GM23338 (cell line): ENCODE measurements around the gene MYD88.

Source experiments
- CREB1 ChIP-seq: fragments of 250-450 bp; sonication (Bioruptor Pico); IDR thresholded peaks from 2 replicates; pipeline ENCODE4 v1.5.0; 2020; ENCODE audit warnings: low read depth, mild to moderate bottlenecking, moderate library complexity
- CTCF ChIP-seq, 2 experiments: fragments of 200-600 bp in 1 of 2; sonication (generic) in 1 of 2; conservative IDR thresholded peaks; 2 replicates each; pipeline versions ENCODE4 v1.5.1 to v1.6.1; 2016 to 2017; ENCODE audit warnings: antibody characterized with exemption in 2 of 2, low read depth in 2 of 2, mild to moderate bottlenecking in 2 of 2, moderate library complexity in 1 of 2
- EZH2 ChIP-seq: fragments of 200-600 bp; sonication (generic); IDR thresholded peaks from one replicate; pipeline ENCODE4 v1.8.0; 2017; ENCODE audit warnings: antibody characterized with exemption, mild to moderate bottlenecking, low read depth; ENCODE audit not compliant: unreplicated experiment
- EZH2phosphoT487 ChIP-seq: fragments of 200-600 bp; sonication (generic); IDR thresholded peaks from one replicate; pipeline ENCODE4 v1.8.1; 2018; ENCODE audit warnings: antibody characterized with exemption; ENCODE audit not compliant: unreplicated experiment
- JUNB ChIP-seq: IDR thresholded peaks from one replicate; pipeline ENCODE4 v1.6.1; 2016; ENCODE audit warnings: antibody characterized with exemption; ENCODE audit not compliant: unreplicated experiment
- NANOG ChIP-seq: IDR thresholded peaks from 2 replicates; pipeline ENCODE4 v1.6.1; 2016; ENCODE audit warnings: antibody characterized with exemption, borderline replicate concordance
- POLR2AphosphoS5 ChIP-seq: IDR thresholded peaks from 2 replicates; pipeline ENCODE4 v1.6.1; 2016; ENCODE audit warnings: antibody characterized with exemption, low read depth
- REST ChIP-seq: IDR thresholded peaks from one replicate; pipeline ENCODE4 v1.6.1; 2018; ENCODE audit warnings: antibody characterized with exemption; ENCODE audit not compliant: unreplicated experiment
- STAT1 ChIP-seq: IDR thresholded peaks from one replicate; pipeline ENCODE4 v1.6.1; 2016; ENCODE audit warnings: antibody characterized with exemption; ENCODE audit not compliant: unreplicated experiment
- ZNF114 ChIP-seq: fragments of 250-450 bp; sonication (Bioruptor Pico); IDR thresholded peaks from 2 replicates; pipeline ENCODE4 v1.5.0; 2020; ENCODE audit warnings: mild to moderate bottlenecking, moderate library complexity
- ZNF331 ChIP-seq: fragments of 250-450 bp; sonication (Bioruptor Pico); IDR thresholded peaks from 2 replicates; pipeline ENCODE4 v1.5.0; 2020; ENCODE audit warnings: low read depth, mild to moderate bottlenecking, moderate library complexity
- TF ChIP-seq, protein P1 (sequence below): IDR thresholded peaks from 2 replicates; pipeline ENCODE4 v1.6.1; 2016; ENCODE audit warnings: antibody characterized with exemption

DNA sequence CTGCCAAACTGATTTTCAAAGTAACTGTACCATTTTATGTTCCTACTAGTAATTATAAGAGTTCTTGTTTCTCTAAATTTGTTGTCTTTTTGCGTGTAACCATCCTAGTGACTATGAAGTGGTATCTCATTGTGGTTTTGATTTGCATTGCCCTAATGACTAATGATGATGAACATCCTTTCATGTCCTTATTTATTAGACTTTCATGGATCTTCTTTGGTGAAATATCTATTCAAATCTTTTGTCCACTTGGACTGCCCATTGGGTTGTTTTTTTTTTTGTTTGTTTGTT lies 30.5 kb downstream of the MYD88 start:
- TF ChIP-seq CTCF (conservative IDR thresholded peaks at IDR 0.05; ENCODE audit: low read depth in 2 of 2) (no peak), POLR2AphosphoS5 (no peak), REST (no peak), EZH2 (no peak), CREB1 (CRISPR knock-in tag) (no peak), ZNF331 (CRISPR knock-in tag) (no peak), JUNB (no peak), NANOG (no peak), EZH2phosphoT487 (no peak), STAT1 (no peak), ZNF114 (no peak)
- TF ChIP-seq, protein P1, sequence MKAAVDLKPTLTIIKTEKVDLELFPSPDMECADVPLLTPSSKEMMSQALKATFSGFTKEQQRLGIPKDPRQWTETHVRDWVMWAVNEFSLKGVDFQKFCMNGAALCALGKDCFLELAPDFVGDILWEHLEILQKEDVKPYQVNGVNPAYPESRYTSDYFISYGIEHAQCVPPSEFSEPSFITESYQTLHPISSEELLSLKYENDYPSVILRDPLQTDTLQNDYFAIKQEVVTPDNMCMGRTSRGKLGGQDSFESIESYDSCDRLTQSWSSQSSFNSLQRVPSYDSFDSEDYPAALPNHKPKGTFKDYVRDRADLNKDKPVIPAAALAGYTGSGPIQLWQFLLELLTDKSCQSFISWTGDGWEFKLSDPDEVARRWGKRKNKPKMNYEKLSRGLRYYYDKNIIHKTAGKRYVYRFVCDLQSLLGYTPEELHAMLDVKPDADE, result no peak
